ENCODE results near the gene ADAMTSL3.

DNA sequence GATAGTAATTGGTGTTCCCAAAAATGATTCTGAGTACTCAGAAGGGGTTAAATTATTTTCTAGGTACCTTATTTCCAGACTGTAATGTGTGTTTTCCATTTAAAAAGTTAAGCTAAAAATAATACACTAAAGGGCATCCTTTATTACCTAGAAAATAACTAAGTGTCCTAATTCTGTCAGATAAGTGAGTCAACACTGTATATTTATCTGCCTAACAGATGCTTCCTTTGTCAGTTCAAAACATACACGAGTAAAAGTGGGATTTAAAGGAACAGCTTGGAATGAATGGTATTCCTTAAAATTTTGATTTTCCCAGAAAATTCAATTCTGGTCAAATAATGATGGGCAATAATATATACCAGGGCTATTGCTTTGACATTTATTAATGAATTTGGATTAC lies 78.3 kb downstream of the ADAMTSL3 start:
- TF ChIP-seq TEAD4 (IDR thresholded peaks at IDR 0.05) (no peak), ZBTB7A (IDR thresholded peaks at IDR 0.05; ENCODE audit: low read depth) (no peak), RAD21 (IDR thresholded peaks at IDR 0.05; ENCODE audit: low read depth) (no peak), YY1 (IDR thresholded peaks at IDR 0.05; ENCODE audit: low read depth) (no peak), CEBPB (IDR thresholded peaks at IDR 0.05) (no peak), CREB1 (IDR thresholded peaks at IDR 0.05; ENCODE audit: low read depth) (no peak), EP300 (IDR thresholded peaks at IDR 0.05; ENCODE audit: borderline replicate concordance) (no peak)
- TF ChIP-seq, protein P1, sequence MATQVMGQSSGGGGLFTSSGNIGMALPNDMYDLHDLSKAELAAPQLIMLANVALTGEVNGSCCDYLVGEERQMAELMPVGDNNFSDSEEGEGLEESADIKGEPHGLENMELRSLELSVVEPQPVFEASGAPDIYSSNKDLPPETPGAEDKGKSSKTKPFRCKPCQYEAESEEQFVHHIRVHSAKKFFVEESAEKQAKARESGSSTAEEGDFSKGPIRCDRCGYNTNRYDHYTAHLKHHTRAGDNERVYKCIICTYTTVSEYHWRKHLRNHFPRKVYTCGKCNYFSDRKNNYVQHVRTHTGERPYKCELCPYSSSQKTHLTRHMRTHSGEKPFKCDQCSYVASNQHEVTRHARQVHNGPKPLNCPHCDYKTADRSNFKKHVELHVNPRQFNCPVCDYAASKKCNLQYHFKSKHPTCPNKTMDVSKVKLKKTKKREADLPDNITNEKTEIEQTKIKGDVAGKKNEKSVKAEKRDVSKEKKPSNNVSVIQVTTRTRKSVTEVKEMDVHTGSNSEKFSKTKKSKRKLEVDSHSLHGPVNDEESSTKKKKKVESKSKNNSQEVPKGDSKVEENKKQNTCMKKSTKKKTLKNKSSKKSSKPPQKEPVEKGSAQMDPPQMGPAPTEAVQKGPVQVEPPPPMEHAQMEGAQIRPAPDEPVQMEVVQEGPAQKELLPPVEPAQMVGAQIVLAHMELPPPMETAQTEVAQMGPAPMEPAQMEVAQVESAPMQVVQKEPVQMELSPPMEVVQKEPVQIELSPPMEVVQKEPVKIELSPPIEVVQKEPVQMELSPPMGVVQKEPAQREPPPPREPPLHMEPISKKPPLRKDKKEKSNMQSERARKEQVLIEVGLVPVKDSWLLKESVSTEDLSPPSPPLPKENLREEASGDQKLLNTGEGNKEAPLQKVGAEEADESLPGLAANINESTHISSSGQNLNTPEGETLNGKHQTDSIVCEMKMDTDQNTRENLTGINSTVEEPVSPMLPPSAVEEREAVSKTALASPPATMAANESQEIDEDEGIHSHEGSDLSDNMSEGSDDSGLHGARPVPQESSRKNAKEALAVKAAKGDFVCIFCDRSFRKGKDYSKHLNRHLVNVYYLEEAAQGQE (IDR thresholded peaks at IDR 0.05; ENCODE audit: low read depth), result no peak
